RCC 7860 (cell line): Measurements from ENCODE around the gene ZNF217.
A peak's percentile ranks its signal among the peaks of the same experiment; 100 is the strongest.
"Not testable (repeated sequence)": the region's sequence is repeated elsewhere in the genome, so short reads cannot be mapped to it uniquely, and the experiment has no call there.

Experiments
- DNase-seq: peaks from one replicate; pipeline ENCODE4 v3.0.0-alpha.2; 2015; ENCODE audit warnings: low spot score
- FAIRE-seq: peaks from 2 replicates; lab custom pipeline; 2012; peaks lifted over from hg19 to GRCh38; lab: Jason Lieb, UNC

The ZNF217 gene

DNA sequence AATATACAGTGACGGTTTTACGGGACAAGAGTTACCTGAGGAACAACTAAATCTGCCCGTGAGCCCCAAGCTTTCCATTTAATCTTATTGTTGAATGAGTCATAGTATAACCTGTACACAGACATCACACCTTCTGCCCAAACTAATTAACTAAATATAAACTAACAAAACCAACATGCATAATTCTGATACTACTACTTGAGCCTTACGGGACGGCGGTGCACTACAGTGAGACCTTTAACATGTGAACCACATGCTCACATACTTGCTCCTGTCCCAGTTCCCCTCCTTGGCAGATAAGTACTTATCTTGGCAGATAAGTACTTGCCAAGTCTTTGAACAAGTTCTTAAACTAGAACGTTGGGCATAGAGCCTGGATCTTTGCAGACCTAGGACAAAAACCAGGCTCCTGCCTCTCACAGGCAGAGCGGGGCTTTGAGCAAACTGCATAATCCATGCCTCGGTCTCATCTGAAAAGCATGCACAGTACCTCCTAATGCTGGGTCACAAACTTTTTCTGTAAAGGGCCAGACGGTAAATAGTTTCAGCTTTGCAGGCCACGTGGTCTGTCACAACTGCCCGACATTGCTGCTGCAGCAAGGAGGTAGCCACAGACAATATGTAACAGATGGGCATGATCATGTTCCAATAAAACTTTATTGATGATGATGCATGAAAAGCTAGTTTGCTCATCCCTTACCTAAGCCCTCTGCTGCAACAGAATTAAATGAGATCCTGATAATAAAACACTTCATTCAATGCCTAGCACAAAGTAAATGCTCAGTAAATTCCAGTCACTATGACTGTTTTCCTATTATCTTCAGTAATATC lies 23.0 kb downstream of the ZNF217 start:
- DNase-seq (no peak), FAIRE-seq (no peak)

GRCh38 chr20:53569606-53570307 lies 23.9 kb downstream of the ZNF217 start:
- DNase-seq (no peak), FAIRE-seq (no peak)

DNA sequence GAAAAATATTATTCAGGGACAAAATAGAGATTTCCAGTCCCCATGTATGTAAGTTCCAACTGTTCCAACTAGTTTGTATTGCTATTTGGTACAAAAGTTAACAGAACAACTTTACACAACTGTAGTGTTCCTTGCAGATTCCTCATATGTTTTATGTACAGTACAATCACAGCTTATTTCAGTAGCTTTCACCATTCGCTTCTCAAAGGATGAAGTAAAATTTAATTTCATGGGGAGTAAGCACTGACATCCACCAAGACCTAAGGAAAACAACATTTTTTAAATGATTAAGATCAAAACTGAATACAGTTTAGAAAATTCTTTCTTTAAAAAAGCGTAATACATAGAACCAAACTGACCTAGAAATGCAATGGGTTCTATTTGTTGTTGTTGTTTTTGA lies 24.6 kb downstream of the ZNF217 start:
- no peak for FAIRE-seq
- DNase-seq: no peak

- DNase-seq: no peak
- no peak for FAIRE-seq
Measured at GRCh38 chr20:53568351-53568750, 25.3 kb downstream of the ZNF217 start.

DNA sequence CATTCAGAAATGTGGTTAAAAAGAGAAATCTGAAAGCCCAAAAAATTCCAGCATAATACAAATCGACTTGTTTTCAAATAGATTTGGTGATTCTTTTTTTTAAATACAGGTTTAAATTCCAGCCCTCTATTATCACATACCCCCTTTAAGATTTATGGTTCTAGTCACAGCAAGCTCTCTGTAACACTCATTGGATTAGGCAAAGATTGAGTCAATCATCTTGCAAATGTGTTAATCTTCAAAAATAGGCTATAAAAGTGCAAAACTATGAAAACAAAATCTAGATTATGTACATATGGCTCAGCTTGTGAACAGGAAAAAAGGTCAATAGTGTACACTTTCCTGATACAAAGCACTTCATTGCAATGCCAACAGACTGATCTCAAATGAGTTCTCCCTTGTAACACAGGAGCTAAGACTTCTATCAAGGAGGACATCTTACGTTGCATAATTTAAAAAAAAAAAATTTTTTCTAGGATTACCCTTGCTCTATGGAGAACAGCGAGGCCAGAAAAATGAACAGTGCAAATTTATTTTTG lies 26.2 kb downstream of the ZNF217 start:
- FAIRE-seq (no peak), DNase-seq (no peak)

DNA sequence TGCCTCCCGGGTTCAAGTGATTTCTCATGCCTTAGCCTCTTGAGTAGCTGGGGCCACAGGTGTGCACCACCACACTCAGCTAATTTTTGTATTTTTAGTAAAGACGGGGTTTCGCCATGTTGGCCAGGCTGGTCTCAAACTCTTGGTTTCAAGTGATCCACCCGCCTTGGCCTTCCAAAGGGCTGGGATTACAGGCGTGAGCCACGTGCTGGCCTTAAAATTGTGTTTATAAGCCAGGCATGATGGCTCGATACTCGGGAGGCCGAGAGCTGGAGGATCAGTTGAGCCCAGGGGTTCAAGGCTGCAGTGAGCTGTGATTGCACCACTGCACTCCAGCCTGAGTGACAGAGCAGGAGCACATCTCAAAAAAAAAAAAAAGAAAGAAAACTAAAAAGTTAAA lies 27.0 kb downstream of the ZNF217 start:
- FAIRE-seq, DNase-seq: not testable (repeated sequence)

GRCh38 chr20:53565254-53565653 lies 28.4 kb downstream of the ZNF217 start:
- DNase-seq: no peak
- no peak for FAIRE-seq

GRCh38 chr20:53562104-53562764 lies 31.4 kb downstream of the ZNF217 start:
- not testable (repeated sequence) for DNase-seq, FAIRE-seq

- DNase-seq: no peak
Measured at GRCh38 chr20:53561505-53561904, 32.1 kb downstream of the ZNF217 start.

DNA sequence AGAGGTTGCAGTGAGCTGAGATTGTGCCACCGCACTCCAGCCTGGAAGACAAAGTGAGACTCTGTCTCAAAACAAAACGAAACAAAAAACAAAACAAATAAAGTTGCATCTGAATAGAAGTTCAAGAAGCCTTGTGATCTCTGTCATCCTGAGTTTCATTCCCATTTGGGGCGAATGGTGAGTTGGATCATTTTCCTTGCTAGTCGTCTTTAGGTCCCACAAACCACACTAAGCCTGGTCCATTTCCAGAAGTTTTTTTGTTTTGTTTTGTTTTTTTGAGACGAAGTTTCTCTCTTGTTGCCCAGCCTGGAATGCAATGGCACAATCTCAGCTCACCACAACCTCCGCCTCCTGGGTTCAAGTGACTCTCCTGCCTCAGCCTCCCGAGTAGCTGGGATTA lies 33.8 kb downstream of the ZNF217 start:
- FAIRE-seq (no peak), DNase-seq (no peak)

More at GRCh38 chr20:53561505-53561904, 32.1 kb downstream of the ZNF217 start:
- no peak for FAIRE-seq

DNA sequence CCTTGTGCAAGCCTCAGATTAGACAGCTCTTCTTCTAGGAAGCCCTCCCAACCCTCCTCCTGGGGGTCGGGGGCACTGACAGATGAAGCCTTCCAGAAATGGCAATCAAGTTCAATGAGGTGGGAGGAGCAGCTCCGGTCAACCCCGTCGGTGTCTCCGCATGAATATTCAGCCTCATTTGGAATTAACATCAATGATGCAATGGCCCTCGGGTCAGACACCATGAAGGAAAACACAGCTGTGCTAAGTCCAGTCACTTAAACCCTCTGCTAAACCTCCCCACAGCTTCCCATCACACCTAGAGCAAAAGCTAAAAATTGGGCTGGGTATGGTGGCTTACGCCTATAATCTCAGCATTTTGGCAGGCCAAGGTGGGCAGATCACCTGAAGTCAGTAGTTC lies 36.5 kb downstream of the ZNF217 start:
- no peak for FAIRE-seq
- no peak for DNase-seq

DNA sequence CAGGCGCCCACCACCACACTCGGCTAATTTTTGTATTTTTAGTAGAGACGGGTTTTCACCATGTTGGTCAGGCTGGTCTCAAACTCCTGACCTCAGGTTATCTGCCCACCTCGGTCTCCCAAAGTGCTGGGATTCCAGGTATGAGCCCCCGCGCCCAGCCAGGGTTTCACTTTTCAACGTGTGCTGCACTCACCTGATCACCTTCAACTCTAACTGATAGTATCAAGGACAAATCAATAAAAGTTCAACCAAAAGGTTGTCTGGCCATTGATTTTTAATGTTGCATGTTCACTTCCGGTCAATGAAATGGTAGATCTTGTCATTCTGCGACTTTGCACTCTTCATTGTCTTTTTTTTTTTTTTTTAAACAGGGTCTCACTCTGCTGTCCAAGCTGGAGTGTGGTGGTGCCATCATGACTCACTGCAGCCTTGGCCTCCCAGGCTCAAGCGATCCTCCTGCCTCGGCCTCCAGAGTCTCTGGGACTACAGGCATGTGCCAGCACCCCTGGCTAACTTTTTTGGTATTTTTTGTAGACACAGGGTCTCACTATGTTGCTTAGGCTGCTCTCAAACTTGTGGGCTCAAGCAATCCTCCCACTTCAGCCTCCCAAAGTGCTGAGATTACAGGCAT lies 37.3 kb downstream of the ZNF217 start:
- FAIRE-seq: no peak
- no peak for DNase-seq

DNA sequence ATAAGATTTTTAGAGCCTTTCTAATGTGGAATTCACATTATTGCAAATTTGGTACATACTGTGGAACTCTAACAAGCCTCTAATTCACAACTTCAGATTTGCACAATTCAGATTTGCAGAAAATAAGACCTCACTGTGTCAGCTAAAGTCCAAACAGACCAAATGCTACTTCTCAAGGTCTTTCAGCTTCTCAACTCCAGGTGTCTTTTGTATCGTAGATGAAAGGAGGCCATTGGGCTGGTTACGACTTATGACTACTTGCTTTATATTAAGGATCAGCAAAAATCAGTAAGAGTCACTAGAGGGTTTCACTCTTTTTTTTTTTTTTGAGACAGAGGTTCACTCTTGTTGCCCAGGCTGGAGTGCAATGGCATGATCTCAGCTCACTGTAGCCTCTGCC lies 37.8 kb downstream of the ZNF217 start:
- FAIRE-seq (no peak), DNase-seq (no peak)

GRCh38 chr20:53555081-53555480 lies 38.6 kb downstream of the ZNF217 start:
- DNase-seq (no peak), FAIRE-seq (no peak)

DNA sequence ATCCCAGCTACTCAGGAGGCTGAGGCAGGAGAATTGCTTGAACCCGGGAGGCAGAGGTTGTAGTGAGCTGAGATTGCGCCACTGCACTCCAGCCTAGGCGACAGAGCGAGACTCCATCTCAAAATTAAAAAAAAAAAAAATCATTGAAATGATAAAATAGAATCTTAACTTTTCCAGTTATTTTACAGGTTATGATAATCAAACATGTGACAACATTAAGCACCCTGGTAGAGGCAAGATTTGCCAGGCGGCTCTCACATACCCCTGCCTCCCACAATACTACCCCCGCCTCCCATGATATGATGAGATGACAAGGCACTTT lies 41.1 kb downstream of the ZNF217 start:
- FAIRE-seq, DNase-seq: not testable (repeated sequence)

GRCh38 chr20:53551719-53552571 lies 41.7 kb downstream of the ZNF217 start:
- not testable (repeated sequence) for DNase-seq, FAIRE-seq

GRCh38 chr20:53550280-53551187 lies 43.1 kb downstream of the ZNF217 start:
- no peak for DNase-seq
- FAIRE-seq: no peak

DNA sequence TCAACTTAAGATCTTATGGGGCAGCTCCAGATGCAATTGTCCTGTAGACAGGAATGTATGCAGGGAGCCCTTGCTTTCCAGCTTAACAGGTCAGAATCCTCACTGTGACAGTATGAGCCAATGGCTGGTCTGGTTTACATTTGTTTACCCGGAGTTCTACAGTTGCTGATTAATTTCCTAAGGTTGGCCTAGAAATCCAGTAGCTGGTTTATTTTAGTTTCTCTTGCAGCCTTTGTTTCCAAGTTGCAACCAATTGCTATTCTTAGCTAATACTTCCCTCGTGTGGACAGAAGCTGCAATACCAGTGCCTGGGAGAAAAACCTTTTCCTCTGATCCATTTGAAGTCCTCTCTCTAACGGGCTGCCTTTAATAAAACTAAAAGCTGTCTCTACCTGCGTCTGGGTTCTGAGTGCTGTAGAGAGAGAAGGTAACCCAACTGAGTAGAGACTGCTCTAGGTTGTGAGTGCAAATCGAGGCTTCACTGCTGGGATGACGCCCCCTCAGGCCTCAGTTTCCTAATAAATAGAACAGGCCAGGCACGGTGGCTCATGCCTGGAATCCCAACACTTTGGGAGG lies 45.9 kb downstream of the ZNF217 start:
- peak; percentile 56 for DNase-seq
- peak; percentile 57 for FAIRE-seq

- DNase-seq (no peak), FAIRE-seq (no peak)
Measured at GRCh38 chr20:53539516-53539915, 54.1 kb downstream of the ZNF217 start.
